GM13976 (cell line): ENCODE measurements around the gene JAZF1.

Experiments used
- DNase-seq: peaks from one replicate; pipeline ENCODE4 v3.0.0; 2012; ENCODE audit warnings: low spot score
- CTCF ChIP-seq: IDR thresholded peaks from 2 replicates; pipeline ENCODE4 v1.5.1; 2012; ENCODE audit warnings: borderline replicate concordance, mild to moderate bottlenecking; ENCODE audit not compliant: insufficient read depth; ENCODE audit errors: extremely low read depth, missing control alignments, control extremely low read depth
- in situ Hi-C: fragments of 300-500 bp; cut with MboI; formaldehyde crosslinking; loops from one replicate; pipeline ENCODE4 v1.12.0; 2022; ENCODE audit warnings: low sequenced_read_pairs, mixed read lengths, inconsistent platforms; ENCODE audit not compliant: unreplicated experiment

Gene JAZF1

GRCh38 chr7:27953361-27953760 lies 227.2 kb downstream of the JAZF1 start:
- TF ChIP-seq CTCF: no peak
- no peak for DNase-seq
- in situ Hi-C loops: no loop called here

- no peak for DNase-seq
- in situ Hi-C loops: no loop called here
- TF ChIP-seq CTCF: no peak
Observed at GRCh38 chr7:27952456-27953285, 227.9 kb downstream of the JAZF1 start.

- TF ChIP-seq CTCF: no peak
- no peak for DNase-seq
- in situ Hi-C loops: no loop called here
Observed at GRCh38 chr7:27950123-27950522, 230.5 kb downstream of the JAZF1 start.

- in situ Hi-C loops: no loop called here
- no peak for TF ChIP-seq CTCF
- no peak for DNase-seq
Observed at GRCh38 chr7:27948861-27949260, 231.7 kb downstream of the JAZF1 start.

- in situ Hi-C loops: no loop called here
- TF ChIP-seq CTCF: no peak
- no peak for DNase-seq
Observed at GRCh38 chr7:27947586-27948278, 232.9 kb downstream of the JAZF1 start.

- in situ Hi-C loops: no loop called here
- DNase-seq: no peak
- no peak for TF ChIP-seq CTCF
Observed at GRCh38 chr7:27946351-27946750, 234.2 kb downstream of the JAZF1 start.
